Calu3 (cell line): ENCODE results near the gene IQCN. TPM values are rescaled to one million over a fixed set of nuclear protein-coding genes. Genes with fewer than 3 reads are reported as not detected.

ENCODE experiments used
- BruUV-seq: library from RNA; stranded (reverse); fragments of 400-500 nt; replicated peaks from 2 replicates; lab custom pipeline; 2021; lab: Mats Ljungman, UMichigan
- CTCF ChIA-PET: fragments of 300-600 bp; sonication (Branson Sonifier 250); formaldehyde crosslinking; loops from one replicate; lab custom pipeline; 2022; ENCODE audit warnings: antibody characterized with exemption; lab: Charles Lee
- DNase-seq: peaks from one replicate; pipeline ENCODE4 v3.0.0; 2022
- H3K27ac Mint-ChIP-seq: one replicate; pipeline ENCODE4 v1.8.0; 2022; ENCODE audit warnings: mixed read lengths; ENCODE audit not compliant: unreplicated experiment
- H3K27me3 Mint-ChIP-seq: one replicate; pipeline ENCODE4 v1.8.0; 2022; ENCODE audit warnings: mixed read lengths; ENCODE audit not compliant: unreplicated experiment
- H3K36me3 Mint-ChIP-seq: one replicate; pipeline ENCODE4 v1.8.0; 2022; ENCODE audit warnings: mild to moderate bottlenecking, moderate library complexity, mixed read lengths; ENCODE audit not compliant: insufficient read depth, unreplicated experiment
- H3K4me1 Mint-ChIP-seq: one replicate; pipeline ENCODE4 v1.8.0; 2022; ENCODE audit warnings: mild to moderate bottlenecking, low read depth, mixed read lengths; ENCODE audit not compliant: unreplicated experiment
- H3K4me3 Mint-ChIP-seq: one replicate; pipeline ENCODE4 v1.8.0; 2022; ENCODE audit warnings: mild to moderate bottlenecking, low read depth, moderate library complexity, mixed read lengths; ENCODE audit not compliant: unreplicated experiment
- H3K9me3 Mint-ChIP-seq: one replicate; pipeline ENCODE4 v1.8.0; 2022; ENCODE audit warnings: low read depth, mixed read lengths; ENCODE audit not compliant: unreplicated experiment
- intact Hi-C: fragments of 100-400 bp; cut with micrococcal nuclease; formaldehyde crosslinking; loops from one replicate; pipeline ENCODE4 v1.10.0; 2022; ENCODE audit not compliant: unreplicated experiment
- total RNA-seq: library from RNA; stranded (reverse); gene quantifications from 2 replicates; pipeline ENCODE4 v1.2.3, GENCODE V29; 2022
- TF ChIP-seq, protein P1 (sequence below): fragments of 200-600 bp; IDR thresholded peaks from one replicate; pipeline ENCODE4 v1.8.0; 2022; ENCODE audit warnings: antibody characterized with exemption; ENCODE audit not compliant: unreplicated experiment

Gene IQCN
- total RNA-seq, 1 experiment from 2014 or later, result 1.6 TPM

DNA sequence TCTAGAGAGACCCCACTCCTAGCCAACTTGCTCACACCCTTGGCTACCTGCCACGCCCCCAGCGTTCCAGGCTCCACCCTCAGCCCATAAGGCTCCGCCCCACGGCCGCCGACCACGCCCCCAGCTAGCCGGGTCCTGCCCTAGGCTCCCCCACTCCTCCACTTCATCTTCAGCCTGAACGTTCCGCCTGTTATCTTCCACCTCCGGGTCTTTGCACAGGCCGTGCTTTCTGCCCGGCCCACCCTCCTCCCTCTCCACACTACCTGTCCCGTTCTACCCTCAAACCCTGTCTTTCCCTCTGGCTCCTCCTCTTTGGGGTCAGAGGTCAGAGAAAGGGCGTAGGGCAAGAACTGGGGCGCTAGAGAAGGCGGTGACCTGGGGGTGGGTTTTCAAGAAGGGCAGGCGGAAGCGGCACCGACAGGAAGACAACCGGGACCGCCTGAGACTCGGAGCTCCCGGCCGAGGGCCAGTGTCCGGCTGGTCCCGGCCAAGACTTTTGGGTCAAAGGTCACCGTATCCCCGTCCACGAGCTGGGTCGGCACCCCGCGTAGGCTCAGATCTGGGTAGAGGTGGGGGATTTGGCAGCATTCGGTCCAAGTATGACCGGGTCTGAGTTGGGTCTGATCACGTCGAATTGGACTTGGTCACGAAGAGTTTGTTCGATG is 50.3 kb downstream of the IQCN start:
- peaks cover 15% of the 10 kb centered on the region for H3K36me3 Mint-ChIP-seq
- BruUV-seq, result no TSS peak
- intact Hi-C loops, result no loop called here
- TF ChIP-seq, protein P1, sequence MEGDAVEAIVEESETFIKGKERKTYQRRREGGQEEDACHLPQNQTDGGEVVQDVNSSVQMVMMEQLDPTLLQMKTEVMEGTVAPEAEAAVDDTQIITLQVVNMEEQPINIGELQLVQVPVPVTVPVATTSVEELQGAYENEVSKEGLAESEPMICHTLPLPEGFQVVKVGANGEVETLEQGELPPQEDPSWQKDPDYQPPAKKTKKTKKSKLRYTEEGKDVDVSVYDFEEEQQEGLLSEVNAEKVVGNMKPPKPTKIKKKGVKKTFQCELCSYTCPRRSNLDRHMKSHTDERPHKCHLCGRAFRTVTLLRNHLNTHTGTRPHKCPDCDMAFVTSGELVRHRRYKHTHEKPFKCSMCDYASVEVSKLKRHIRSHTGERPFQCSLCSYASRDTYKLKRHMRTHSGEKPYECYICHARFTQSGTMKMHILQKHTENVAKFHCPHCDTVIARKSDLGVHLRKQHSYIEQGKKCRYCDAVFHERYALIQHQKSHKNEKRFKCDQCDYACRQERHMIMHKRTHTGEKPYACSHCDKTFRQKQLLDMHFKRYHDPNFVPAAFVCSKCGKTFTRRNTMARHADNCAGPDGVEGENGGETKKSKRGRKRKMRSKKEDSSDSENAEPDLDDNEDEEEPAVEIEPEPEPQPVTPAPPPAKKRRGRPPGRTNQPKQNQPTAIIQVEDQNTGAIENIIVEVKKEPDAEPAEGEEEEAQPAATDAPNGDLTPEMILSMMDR, result no peak
- CTCF ChIA-PET, result interaction anchor here (0.6 to 1.3 kb wide), 7 partner anchors 9 to 56 kb away, joined by 3 to 10 read pairs (median 4); partner anchors contain the start of gene MPV17L2
- peaks cover 61% of the 10 kb centered on the region for H3K27me3 Mint-ChIP-seq
- H3K4me3 Mint-ChIP-seq, result peak overlapping the region; percentile 79
- peak; percentile 38 for DNase-seq
- H3K4me1 Mint-ChIP-seq, result peaks cover 8% of the 10 kb centered on the region
- peak overlapping the region; percentile 45 for H3K27ac Mint-ChIP-seq
- no peaks in the 10 kb centered on the region for H3K9me3 Mint-ChIP-seq

- H3K4me3 Mint-ChIP-seq, result no peak overlapping the region
- no peak for DNase-seq
- H3K27me3 Mint-ChIP-seq, result peaks cover 55% of the 10 kb centered on the region
- CTCF ChIA-PET, result interaction anchor here (0.6 to 1.3 kb wide), 2 partner anchors 14 to 18 kb away, joined by 6 to 8 read pairs; no protein-coding TSS in a partner anchor
- intact Hi-C loops, result no loop called here
- H3K9me3 Mint-ChIP-seq, result no peaks in the 10 kb centered on the region
- BruUV-seq, result no TSS peak
- TF ChIP-seq, protein P1, result no peak
- H3K4me1 Mint-ChIP-seq, result peaks cover 8% of the 10 kb centered on the region
- H3K27ac Mint-ChIP-seq, result no peak overlapping the region
- H3K36me3 Mint-ChIP-seq, result peaks cover 15% of the 10 kb centered on the region
Observed at GRCh38 chr19:18221815-18222725, 52.2 kb downstream of the IQCN start.

- peak overlapping the region; percentile 37 for H3K4me3 Mint-ChIP-seq
- peak; percentile 17 for DNase-seq
- no peak overlapping the region for H3K27ac Mint-ChIP-seq
- TF ChIP-seq, protein P1, result no peak
- CTCF ChIA-PET, result interaction anchor here (0.6 kb wide), 1 partner anchor 19 kb away, joined by 6 read pairs; no protein-coding TSS in a partner anchor
- peaks cover 8% of the 10 kb centered on the region for H3K4me1 Mint-ChIP-seq
- peaks cover 42% of the 10 kb centered on the region for H3K27me3 Mint-ChIP-seq
- H3K36me3 Mint-ChIP-seq, result peaks cover 15% of the 10 kb centered on the region
- intact Hi-C loops, result no loop called here
- no peaks in the 10 kb centered on the region for H3K9me3 Mint-ChIP-seq
- BruUV-seq, result no TSS peak
Observed at GRCh38 chr19:18220632-18221275, 53.5 kb downstream of the IQCN start.
